SK-N-SH (cell line): Measurements from ENCODE around the gene CARD19.

Experiments
- CTCF ChIP-seq: fragments of 200-600 bp; sonication (generic); IDR thresholded peaks from 2 replicates; pipeline ENCODE4 v1.6.1; 2017; ENCODE audit warnings: antibody characterized with exemption, mild to moderate bottlenecking, moderate library complexity
- EZH2phosphoT487 ChIP-seq: fragments of 200-600 bp; sonication (generic); IDR thresholded peaks from 2 replicates; pipeline ENCODE4 v1.6.1; 2017; ENCODE audit warnings: low read depth, mixed run types, mild to moderate bottlenecking, antibody characterized with exemption, moderate library complexity, borderline replicate concordance
- MAX ChIP-seq: IDR thresholded peaks from 2 replicates; pipeline ENCODE4 v1.4.0; 2012; ENCODE audit warnings: low read depth
- NRF1 ChIP-seq: IDR thresholded peaks from 2 replicates; pipeline ENCODE4 v1.6.1; 2012; ENCODE audit warnings: low read depth, mild to moderate bottlenecking, low read length
- PBX3 ChIP-seq: IDR thresholded peaks from 2 replicates; pipeline ENCODE4; 2012
- RCOR1 ChIP-seq: fragments of 150-350 bp; IDR thresholded peaks from 2 replicates; pipeline ENCODE4 v1.6.1; 2017; ENCODE audit warnings: antibody characterized with exemption, low read length

GRCh38 chr9:93120846-93121315, 24.9 kb downstream of the CARD19 start:
- TF ChIP-seq CTCF: no peak
- no peak for TF ChIP-seq PBX3
- TF ChIP-seq EZH2phosphoT487: no peak
- TF ChIP-seq MAX: no peak
- no peak for TF ChIP-seq RCOR1
- TF ChIP-seq NRF1: no peak
